GM19023 (cell line): ENCODE measurements around the gene TNP1.

ENCODE experiments used
- ATAC-seq: cut with Tn5 transposase; IDR thresholded peaks from one replicate; pipeline ENCODE4 v1.9.1; 2021; ENCODE audit warnings: mild to moderate bottlenecking, moderate library complexity; ENCODE audit not compliant: unreplicated experiment

Gene TNP1

GRCh38 chr2:216859944-216860343 is at the start of gene TNP1:
Gene TNP1 (minus strand): TSS chr2:216860064. CDS start chr2:216860034, 30 bp downstream.
- ATAC-seq, result no peak

GRCh38 chr2:216908300-216908699 is 48.4 kb upstream of the TNP1 start:
- no peak for ATAC-seq

- no peak for ATAC-seq
Measured at GRCh38 chr2:216905649-216906329, 45.9 kb upstream of the TNP1 start.

- ATAC-seq, result no peak
Measured at GRCh38 chr2:216904974-216905373, 45.1 kb upstream of the TNP1 start.

- ATAC-seq, result no peak
Measured at GRCh38 chr2:216904554-216904953, 44.7 kb upstream of the TNP1 start.

GRCh38 chr2:216903470-216903869 is 43.6 kb upstream of the TNP1 start:
- ATAC-seq, result no peak

GRCh38 chr2:216901273-216901672 is 41.4 kb upstream of the TNP1 start:
- no peak for ATAC-seq

- ATAC-seq, result no peak
Measured at GRCh38 chr2:216900406-216900805, 40.5 kb upstream of the TNP1 start.

- no peak for ATAC-seq
Measured at GRCh38 chr2:216897561-216898203, 37.8 kb upstream of the TNP1 start.

GRCh38 chr2:216890138-216890537 is 30.3 kb upstream of the TNP1 start:
- no peak for ATAC-seq

- no peak for ATAC-seq
Measured at GRCh38 chr2:216888887-216889622, 29.2 kb upstream of the TNP1 start.

- ATAC-seq, result no peak
Measured at GRCh38 chr2:216888081-216888480, 28.2 kb upstream of the TNP1 start.

- no peak for ATAC-seq
Measured at GRCh38 chr2:216887138-216887537, 27.3 kb upstream of the TNP1 start.

- ATAC-seq, result no peak
Measured at GRCh38 chr2:216885117-216885553, 25.3 kb upstream of the TNP1 start.

GRCh38 chr2:216884347-216884746 is 24.5 kb upstream of the TNP1 start:
- ATAC-seq, result no peak

- ATAC-seq, result no peak
Measured at GRCh38 chr2:216882876-216883275, 23.0 kb upstream of the TNP1 start.

GRCh38 chr2:216881411-216881810 is 21.5 kb upstream of the TNP1 start:
- ATAC-seq, result no peak

GRCh38 chr2:216880509-216881184 is 20.8 kb upstream of the TNP1 start:
- no peak for ATAC-seq

- no peak for ATAC-seq
Measured at GRCh38 chr2:216879727-216880508, 20.1 kb upstream of the TNP1 start.

GRCh38 chr2:216878072-216878471 is 18.2 kb upstream of the TNP1 start:
- ATAC-seq, result no peak

- ATAC-seq, result no peak
Measured at GRCh38 chr2:216877085-216877484, 17.2 kb upstream of the TNP1 start.
